Transverse colon (tissue), 4 donors: Measurements from ENCODE around the gene KIAA0232. TPM values are rescaled to one million over a fixed set of nuclear protein-coding genes. Genes with fewer than 3 reads are reported as not detected.

Experiments used
- DNase-seq: peaks from one replicate; pipeline ENCODE4 v3.0.0-alpha.2; 2019
- H3K27ac ChIP-seq, 4 donors: fragments of 200-600 bp; sonication (generic); 2 replicates each; pipeline ENCODE4 v1.5.1; 2016 to 2018; ENCODE audit warnings: inconsistent platforms in 4 of 4
- H3K27me3 ChIP-seq: fragments of 200-600 bp; sonication (generic); 2 replicates; pipeline ENCODE4 v1.5.1; 2017; ENCODE audit warnings: inconsistent platforms
- H3K36me3 ChIP-seq, 4 donors: fragments of 200-600 bp; sonication (generic); 2 replicates each; pipeline ENCODE4 v1.5.1; 2017 to 2019; ENCODE audit warnings: inconsistent platforms in 4 of 4
- H3K4me1 ChIP-seq, 4 donors: fragments of 200-600 bp; sonication (generic); 2 replicates each; pipeline ENCODE4 v1.5.1; 2017 to 2020; ENCODE audit warnings: inconsistent platforms in 4 of 4
- H3K4me3 ChIP-seq, 4 donors: fragments of 200-600 bp; sonication (generic); 1 replicate in 1 of 4; 2 replicates in 3 of 4; pipeline versions ENCODE4 v1.5.1 to v1.6.1; 2017 to 2019; ENCODE audit warnings: inconsistent platforms in 4 of 4
- H3K9me3 ChIP-seq, 2 donors: fragments of 200-600 bp; sonication (generic); 2 replicates each; pipeline ENCODE4 v1.5.1; 2017 to 2019; ENCODE audit warnings: inconsistent platforms in 2 of 2
- EP300 ChIP-seq: sonication (generic); formaldehyde crosslinking; IDR thresholded peaks from one replicate; pipeline ENCODE4 v1.6.1; 2017; ENCODE audit warnings: antibody characterized with exemption, low read depth
- POLR2A ChIP-seq: fragments of 450-650 bp; IDR thresholded peaks from one replicate; pipeline ENCODE4 v1.6.1; 2016; ENCODE audit warnings: antibody characterized with exemption, mild to moderate bottlenecking, moderate library complexity
- POLR2AphosphoS5 ChIP-seq, 3 donors: sonication (generic); formaldehyde crosslinking; IDR thresholded peaks; one replicate each; pipeline ENCODE4 v1.6.1; 2016; ENCODE audit warnings: antibody characterized with exemption in 3 of 3
- WGBS, 2 donors: methylation state at CpG; one replicate each; pipeline ENCODE4 v1.1.5; 2018; ENCODE audit warnings: low coverage in 1 of 2; 5-methylcytosine and 5-hydroxymethylcytosine counted together
- in situ Hi-C, 4 donors: fragments of 200-750 bp; cut with MboI; loops; one replicate each; pipeline versions ENCODE4 v1.15.0 to v1.15.1; 2017; ENCODE audit warnings: low sequenced_read_pairs in 3 of 4, low pct_ligation_motif_present in 1 of 4, low pct_unique_long_range_greater_than_20kb in 1 of 4
- intact Hi-C: fragments of 100-400 bp; cut with DNase I; formaldehyde crosslinking; loops from one replicate; pipeline ENCODE4 v1.15.1; 2023; ENCODE audit warnings: low total_unique reads
- total RNA-seq, 4 donors: library from RNA; depleted of rRNA; stranded (reverse); fragments of >200 nt; gene quantifications; one replicate each; pipeline ENCODE4 v1.1.0, GENCODE V29; 2016
- TF ChIP-seq, protein P1 (sequence below), 5 experiments: fragments of 200-600 bp in 3 of 5; fragments of 450-650 bp in 2 of 5; sonication (generic) in 3 of 5; IDR thresholded peaks; 1 replicate in 2 of 5; 2 replicates in 3 of 5; pipeline ENCODE4 v1.5.1; 2016 to 2017; ENCODE audit warnings: antibody characterized with exemption in 5 of 5, inconsistent platforms in 3 of 5, mild to moderate bottlenecking in 2 of 5, moderate library complexity in 1 of 5

KIAA0232 gene
- total RNA-seq, 4 donors from 2014 or later: 17.9 to 83.4 (median 43.0) TPM

DNA sequence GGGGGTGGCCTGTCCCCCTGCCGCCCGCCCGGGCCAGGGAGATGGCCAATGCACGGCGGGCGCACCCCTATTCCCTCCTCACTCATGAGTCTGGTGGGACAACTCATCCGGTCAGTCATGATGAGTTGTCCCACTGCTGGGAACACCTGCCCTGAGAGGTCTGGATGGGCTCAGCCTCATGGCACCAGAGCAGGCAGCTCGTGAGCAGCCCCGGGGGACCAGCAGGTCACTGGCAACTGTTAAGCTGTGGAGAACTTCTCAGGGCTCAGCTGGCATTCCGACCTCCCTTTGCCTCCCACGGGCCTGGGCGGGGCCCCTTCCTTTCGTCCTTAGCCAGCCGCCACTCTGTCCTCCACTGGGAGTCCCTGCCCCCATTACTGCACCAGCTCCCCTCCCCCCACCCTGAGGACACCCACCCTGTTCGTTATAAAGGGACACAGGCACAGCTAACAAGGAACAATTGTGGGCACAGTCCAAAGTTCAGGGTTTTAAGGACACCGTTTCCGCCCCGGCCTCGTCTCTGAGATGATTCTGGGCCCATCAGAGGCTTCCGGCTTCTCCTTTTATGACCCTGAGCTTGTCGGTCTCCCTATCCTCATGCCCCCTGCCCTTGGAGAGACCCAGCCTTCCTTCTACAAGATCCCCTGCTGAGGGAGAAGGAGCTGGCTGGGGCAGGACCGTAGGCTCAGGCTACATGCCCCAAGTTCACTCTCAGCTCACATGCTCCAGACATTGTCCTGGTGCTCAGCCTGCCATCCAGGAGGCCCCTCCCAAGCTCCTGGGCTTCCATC lies 14.6 kb upstream of the KIAA0232 start:
- H3K4me1 ChIP-seq: peaks cover 16 to 67% (median 40%) of the 10 kb centered on the region in 4 donors
- 36 to 52% methylated on average over 5 to 20 of the region's 22 CpGs for WGBS, 2 donors
- peak; percentile 63 for DNase-seq
- no peaks in the 10 kb centered on the region for H3K36me3 ChIP-seq
- no peaks in the 10 kb centered on the region for H3K27me3 ChIP-seq
- in situ Hi-C loops: no loop called here
- H3K9me3 ChIP-seq: no peaks in the 10 kb centered on the region
- TF ChIP-seq EP300 (no peak), POLR2A (no peak), POLR2AphosphoS5 (IDR thresholded peaks at IDR 0.05) (no peak)
- TF ChIP-seq, protein P1, sequence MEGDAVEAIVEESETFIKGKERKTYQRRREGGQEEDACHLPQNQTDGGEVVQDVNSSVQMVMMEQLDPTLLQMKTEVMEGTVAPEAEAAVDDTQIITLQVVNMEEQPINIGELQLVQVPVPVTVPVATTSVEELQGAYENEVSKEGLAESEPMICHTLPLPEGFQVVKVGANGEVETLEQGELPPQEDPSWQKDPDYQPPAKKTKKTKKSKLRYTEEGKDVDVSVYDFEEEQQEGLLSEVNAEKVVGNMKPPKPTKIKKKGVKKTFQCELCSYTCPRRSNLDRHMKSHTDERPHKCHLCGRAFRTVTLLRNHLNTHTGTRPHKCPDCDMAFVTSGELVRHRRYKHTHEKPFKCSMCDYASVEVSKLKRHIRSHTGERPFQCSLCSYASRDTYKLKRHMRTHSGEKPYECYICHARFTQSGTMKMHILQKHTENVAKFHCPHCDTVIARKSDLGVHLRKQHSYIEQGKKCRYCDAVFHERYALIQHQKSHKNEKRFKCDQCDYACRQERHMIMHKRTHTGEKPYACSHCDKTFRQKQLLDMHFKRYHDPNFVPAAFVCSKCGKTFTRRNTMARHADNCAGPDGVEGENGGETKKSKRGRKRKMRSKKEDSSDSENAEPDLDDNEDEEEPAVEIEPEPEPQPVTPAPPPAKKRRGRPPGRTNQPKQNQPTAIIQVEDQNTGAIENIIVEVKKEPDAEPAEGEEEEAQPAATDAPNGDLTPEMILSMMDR (IDR thresholded peaks at IDR 0.05): no peak
- peak overlapping the region; percentile 64 to 82 (median 68) for H3K27ac ChIP-seq
- H3K4me3 ChIP-seq: no peak overlapping the region
- intact Hi-C loops: no loop called here

DNA sequence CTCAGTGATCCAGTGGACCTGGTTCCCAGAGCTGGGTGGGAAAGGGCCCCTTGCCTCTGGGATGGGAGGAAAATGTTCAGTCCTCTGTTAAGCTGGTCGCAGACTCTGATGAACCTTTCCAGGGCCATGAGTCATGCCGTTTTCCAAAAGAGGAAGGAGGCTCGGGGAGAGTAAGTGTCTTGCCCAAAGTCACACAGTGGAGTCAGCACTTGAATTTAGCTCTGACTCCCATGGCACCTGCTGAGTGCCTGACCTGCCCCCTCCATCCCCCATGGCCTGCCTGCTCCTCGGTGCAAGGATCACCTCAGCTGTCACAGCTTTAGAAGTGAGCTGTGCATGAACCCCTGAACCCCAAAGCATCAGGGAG lies 14.0 kb upstream of the KIAA0232 start:
- H3K27me3 ChIP-seq: no peaks in the 10 kb centered on the region
- 17% methylated on average over 3 of the region's 4 CpGs; no CpG with 5 or more reads in 1 of the 2 donors for WGBS, 2 donors
- H3K4me3 ChIP-seq: no peak overlapping the region
- intact Hi-C loops (no loop called here), in situ Hi-C loops (no loop called here)
- peak overlapping the region; percentile 64 to 82 (median 68) for H3K27ac ChIP-seq
- TF ChIP-seq, protein P1 (IDR thresholded peaks at IDR 0.05): no peak
- no peak for TF ChIP-seq POLR2AphosphoS5 (IDR thresholded peaks at IDR 0.05)
- no peak for TF ChIP-seq EP300
- TF ChIP-seq POLR2A: no peak
- no peaks in the 10 kb centered on the region for H3K9me3 ChIP-seq
- H3K36me3 ChIP-seq: no peaks in the 10 kb centered on the region
- peaks cover 16 to 68% (median 45%) of the 10 kb centered on the region in 4 donors for H3K4me1 ChIP-seq
- no peak for DNase-seq

DNA sequence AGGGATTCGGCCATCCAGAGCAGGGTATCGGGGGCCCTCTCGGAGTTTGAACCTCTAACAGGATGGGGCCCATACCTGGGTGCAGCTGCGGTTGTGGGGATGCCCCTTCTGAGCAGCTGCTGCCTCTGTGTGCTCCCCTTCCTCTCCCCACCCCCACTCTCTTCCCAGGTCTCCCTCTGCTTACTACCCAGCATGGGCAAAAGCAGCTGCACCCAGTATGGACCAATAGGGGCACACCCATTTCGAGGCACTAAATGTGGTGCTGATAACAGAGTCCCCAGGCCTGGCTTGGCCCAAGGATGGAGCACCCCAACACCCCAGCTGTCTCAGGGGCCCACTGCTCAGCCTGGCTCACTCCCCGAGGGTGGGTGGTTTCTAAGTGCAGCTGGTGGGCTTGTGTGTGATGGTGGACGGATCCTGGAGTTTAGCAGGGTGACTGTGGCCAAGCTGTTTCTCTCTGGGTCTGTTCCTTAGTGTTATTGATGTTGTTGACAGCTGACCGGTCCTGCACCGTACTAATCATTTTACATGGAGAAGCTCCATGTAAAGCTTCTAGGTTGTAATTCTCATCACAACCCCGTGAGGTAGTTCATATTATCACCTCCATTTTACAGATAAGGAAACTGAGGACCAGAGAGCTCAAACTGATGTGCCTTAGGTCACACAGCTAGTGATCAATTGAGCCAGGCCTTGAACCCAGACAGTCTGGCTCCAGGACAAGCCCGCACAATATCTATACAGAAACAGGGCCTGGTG lies 13.1 kb upstream of the KIAA0232 start:
- WGBS, 2 donors: 59 to 75% methylated on average over 5 to 11 of the region's 11 CpGs
- Histone ChIP-seq H3K9me3 (no peaks in the 10 kb centered on the region), H3K27me3 (no peaks in the 10 kb centered on the region), H3K4me3 (no peak overlapping the region), H3K4me1 (peaks cover 16 to 68% (median 48%) of the 10 kb centered on the region in 4 donors), H3K27ac (peak overlapping the region; percentile 64 to 82 (median 68)), H3K36me3 (no peaks in the 10 kb centered on the region)
- DNase-seq: no peak
- in situ Hi-C loops: no loop called here
- intact Hi-C loops: no loop called here
- TF ChIP-seq POLR2A (no peak), EP300 (no peak), POLR2AphosphoS5 (IDR thresholded peaks at IDR 0.05) (no peak)
- TF ChIP-seq, protein P1 (IDR thresholded peaks at IDR 0.05): no peak

DNA sequence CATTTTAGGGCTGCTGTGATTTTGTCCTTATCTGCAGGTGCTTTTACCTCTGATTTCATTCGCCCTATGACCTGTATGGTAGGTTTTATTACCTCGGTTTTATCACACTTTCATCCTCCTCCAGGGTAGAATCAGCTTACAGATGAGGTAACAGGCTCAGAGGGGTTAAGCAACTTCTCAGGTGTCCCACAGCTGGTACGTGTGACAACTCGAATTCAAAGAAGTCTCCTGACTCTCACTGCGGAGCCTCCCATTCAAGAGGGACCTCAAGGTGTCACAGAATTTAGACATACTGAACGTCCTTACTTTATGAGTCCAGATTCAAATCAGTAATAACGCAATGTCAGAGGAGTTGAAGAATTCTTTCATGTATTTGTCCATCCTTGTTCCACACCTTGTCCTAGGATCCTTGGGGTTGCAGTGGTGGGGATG lies 12.5 kb upstream of the KIAA0232 start:
- Histone ChIP-seq H3K4me3 (no peak overlapping the region), H3K4me1 (peaks cover 16 to 68% (median 48%) of the 10 kb centered on the region in 4 donors), H3K36me3 (no peaks in the 10 kb centered on the region), H3K27me3 (no peaks in the 10 kb centered on the region), H3K27ac (peak overlapping the region; percentile 64 to 82 (median 68)), H3K9me3 (no peaks in the 10 kb centered on the region)
- WGBS, 2 donors: 0 to 57% methylated on average over 1 to 7 of the region's 7 CpGs
- intact Hi-C loops: no loop called here
- DNase-seq: no peak
- TF ChIP-seq POLR2A (no peak), POLR2AphosphoS5 (IDR thresholded peaks at IDR 0.05) (peak in 1 of 3 donors; percentile 10), EP300 (no peak)
- TF ChIP-seq, protein P1 (IDR thresholded peaks at IDR 0.05): no peak
- in situ Hi-C loops: no loop called here
